Coronary artery (tissue), 2 donors: ENCODE measurements around the gene ADD3.

Experiments used
- DNase-seq: peaks from one replicate; pipeline ENCODE4 v3.0.0-alpha.2; 2017; ENCODE audit warnings: low spot score
- H3K27ac ChIP-seq, 2 donors: fragments of 200-600 bp; sonication (generic); one replicate each; pipeline ENCODE4 v1.5.1; 2016 to 2019
- H3K4me3 ChIP-seq: fragments of 200-600 bp; sonication (generic); 2 replicates; pipeline ENCODE4 v1.5.1; 2016; ENCODE audit warnings: mild to moderate bottlenecking, moderate library complexity
- TF ChIP-seq, protein P1 (sequence below): fragments of 200-600 bp; sonication (generic); IDR thresholded peaks from one replicate; pipeline ENCODE4 v1.5.1; 2019; ENCODE audit warnings: antibody characterized with exemption

ADD3 gene

DNA sequence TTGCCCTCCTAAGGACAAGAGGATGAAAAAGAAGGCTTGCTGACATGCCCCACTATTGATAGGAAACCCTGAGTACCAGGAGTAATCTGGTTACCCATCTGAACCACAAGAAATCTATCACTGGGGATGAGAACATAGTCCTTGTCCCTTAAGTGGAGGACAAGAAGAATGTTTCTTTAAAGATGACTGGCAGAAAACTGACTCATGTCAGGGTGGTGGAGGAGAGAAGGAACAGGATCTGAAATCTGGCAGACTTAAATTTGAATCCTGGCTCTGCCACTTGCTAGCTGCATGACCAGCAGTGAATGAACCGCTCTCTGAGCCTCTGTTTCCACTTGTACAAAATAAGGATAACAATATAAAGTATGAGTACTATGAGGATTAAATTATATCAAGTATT lies 45.5 kb upstream of the ADD3 start:
- no peak for DNase-seq
- TF ChIP-seq, protein P1, sequence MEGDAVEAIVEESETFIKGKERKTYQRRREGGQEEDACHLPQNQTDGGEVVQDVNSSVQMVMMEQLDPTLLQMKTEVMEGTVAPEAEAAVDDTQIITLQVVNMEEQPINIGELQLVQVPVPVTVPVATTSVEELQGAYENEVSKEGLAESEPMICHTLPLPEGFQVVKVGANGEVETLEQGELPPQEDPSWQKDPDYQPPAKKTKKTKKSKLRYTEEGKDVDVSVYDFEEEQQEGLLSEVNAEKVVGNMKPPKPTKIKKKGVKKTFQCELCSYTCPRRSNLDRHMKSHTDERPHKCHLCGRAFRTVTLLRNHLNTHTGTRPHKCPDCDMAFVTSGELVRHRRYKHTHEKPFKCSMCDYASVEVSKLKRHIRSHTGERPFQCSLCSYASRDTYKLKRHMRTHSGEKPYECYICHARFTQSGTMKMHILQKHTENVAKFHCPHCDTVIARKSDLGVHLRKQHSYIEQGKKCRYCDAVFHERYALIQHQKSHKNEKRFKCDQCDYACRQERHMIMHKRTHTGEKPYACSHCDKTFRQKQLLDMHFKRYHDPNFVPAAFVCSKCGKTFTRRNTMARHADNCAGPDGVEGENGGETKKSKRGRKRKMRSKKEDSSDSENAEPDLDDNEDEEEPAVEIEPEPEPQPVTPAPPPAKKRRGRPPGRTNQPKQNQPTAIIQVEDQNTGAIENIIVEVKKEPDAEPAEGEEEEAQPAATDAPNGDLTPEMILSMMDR = no peak
- H3K27ac ChIP-seq = peak overlapping the region; percentile 30 to 36
- no peak overlapping the region for H3K4me3 ChIP-seq

DNA sequence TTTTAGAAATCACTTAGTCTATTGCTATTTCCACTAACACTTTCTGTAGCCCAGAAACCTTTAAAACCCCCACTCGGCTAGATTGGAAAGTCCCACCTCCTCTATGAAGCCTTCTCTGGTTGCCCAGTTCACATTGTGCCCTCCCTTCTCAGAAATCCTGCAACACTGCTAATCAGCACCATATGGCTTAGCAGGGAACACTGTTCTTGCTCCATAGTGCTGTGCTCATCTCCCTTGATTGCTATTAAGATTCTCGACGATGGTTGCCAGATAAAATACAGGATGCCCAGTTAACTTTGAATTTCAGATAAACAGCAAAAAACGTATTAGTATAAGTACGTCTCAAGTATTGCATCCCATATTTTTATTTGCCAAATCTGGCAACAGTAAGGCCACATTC lies 44.3 kb upstream of the ADD3 start:
- DNase-seq = no peak
- TF ChIP-seq, protein P1 = no peak
- H3K4me3 ChIP-seq = no peak overlapping the region
- no peak overlapping the region for H3K27ac ChIP-seq

DNA sequence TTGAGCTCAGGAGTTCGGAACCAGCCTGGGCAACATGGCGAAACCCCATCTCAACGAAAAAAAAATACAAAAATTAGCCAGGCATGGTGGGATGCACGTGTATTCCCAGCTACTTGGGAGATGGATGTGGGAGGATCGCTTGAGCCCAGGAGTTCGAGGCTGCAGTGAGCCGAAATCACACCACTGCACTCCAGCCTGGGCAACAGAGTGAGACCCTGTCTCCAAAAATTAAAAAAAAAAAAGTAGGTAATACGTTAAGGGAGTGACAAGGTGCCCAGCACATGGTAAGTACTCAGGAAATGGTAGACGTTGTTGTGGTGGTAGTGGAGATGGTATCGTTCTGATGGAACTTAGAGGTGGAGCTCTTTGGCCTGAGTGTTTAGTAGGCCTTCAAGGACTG lies 43.5 kb upstream of the ADD3 start:
- no peak overlapping the region for H3K4me3 ChIP-seq
- TF ChIP-seq, protein P1 = no peak
- H3K27ac ChIP-seq = no peak overlapping the region
- DNase-seq = no peak

DNA sequence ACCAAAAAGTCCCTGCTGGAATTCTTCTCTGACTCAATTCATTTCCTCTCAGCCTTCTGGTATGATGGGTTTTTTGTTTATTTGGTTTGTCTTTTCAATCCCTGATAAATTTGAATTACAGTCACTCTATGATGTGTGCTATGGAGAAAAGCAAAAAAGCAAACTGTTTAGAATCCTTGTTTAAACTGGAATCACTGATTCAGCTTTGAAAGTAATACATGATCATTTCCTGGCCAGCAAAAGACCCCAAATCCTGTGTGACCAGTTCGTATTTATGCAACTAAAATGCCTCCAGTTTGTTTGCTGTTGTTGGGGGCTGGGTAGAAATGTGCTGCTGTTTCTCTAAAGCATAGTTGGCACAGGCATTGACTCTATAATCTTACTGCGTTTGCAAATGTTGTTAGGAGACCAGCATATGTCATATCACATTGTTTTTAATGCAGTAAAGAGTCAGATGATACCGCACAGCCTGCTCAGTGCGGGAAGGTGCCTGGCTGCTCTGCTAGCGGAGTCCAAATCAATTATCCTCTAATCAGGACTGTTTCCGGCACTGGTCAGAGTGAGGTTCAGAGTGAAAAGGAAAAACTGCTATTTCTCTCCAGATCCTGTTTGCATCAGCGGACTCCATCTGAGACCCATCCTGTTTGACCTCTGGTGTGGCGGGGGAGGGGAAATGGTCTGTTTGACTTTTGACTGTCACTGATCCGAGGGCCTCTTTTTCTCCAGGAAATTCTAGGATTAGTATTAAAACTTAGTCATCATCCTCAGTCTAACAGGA lies 40.6 kb upstream of the ADD3 start:
- no peak for DNase-seq
- TF ChIP-seq, protein P1 = no peak
- H3K4me3 ChIP-seq = no peak overlapping the region
- H3K27ac ChIP-seq = peak overlapping the region in 1 of 2 donors; percentile 40

DNA sequence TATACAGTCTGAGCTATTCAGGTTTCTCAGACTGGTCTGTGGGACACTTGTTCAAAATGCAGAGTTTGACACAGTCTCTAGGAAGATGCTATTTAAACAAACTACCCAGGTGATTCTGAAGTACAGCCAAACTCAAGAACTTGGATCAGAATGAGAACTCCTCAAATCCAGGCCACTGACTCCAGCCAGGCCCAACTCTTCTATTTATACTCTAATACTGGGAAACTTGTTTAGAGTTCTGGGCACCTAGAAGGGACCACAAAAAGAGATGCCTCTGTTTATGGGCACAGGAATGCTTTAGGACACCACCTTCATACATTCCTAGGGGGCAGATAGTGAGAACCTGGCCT lies 40.1 kb upstream of the ADD3 start:
- DNase-seq = no peak
- Histone ChIP-seq H3K27ac (peak overlapping the region in 1 of 2 donors; percentile 40), H3K4me3 (no peak overlapping the region)
- TF ChIP-seq, protein P1 = no peak

DNA sequence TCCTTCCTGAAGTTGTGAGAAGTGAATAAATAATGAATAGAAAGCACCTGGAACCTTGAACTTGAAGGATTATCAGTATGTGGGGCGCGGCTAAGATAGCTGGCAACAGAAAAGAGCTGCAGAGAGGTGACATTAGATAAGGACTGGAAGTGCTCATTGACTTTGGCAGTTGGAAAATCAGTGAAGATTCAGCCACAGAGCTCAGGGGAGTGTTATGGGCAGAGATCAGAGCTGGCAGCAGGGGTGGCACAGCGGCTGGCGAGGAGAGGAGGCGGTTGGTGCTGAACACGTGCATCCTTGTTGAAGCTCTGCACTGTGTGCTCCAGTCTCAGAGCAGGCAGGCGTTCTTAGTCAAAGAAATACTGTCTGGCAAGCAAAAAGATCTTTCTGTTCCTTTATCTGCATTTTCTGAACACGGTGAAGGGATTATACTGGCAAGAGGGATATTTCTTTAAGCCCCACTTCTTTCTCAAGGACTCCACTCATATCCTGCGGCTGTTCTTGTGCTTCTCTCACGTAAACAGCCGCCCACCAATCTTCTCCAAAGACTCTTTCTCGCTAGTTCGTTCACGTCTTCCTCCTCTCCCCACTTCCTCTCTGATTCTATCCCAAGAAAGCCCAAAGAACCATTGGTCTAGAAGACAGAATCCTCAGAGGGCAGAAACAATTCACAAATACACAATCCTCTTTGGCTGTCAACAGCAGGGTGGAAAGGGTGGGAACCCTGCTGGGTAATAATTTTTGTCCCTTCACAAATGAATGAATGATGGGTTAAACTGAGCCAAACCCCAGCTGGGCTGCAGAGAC lies 38.6 kb upstream of the ADD3 start:
- H3K27ac ChIP-seq = peak overlapping the region in 1 of 2 donors; percentile 40
- TF ChIP-seq, protein P1 = no peak
- no peak for DNase-seq
- peak overlapping the region; percentile 2 for H3K4me3 ChIP-seq
